Mesodermal cell (in vitro differentiated cells): ENCODE measurements around the gene MRPL17. TPM values are rescaled to one million over a fixed set of nuclear protein-coding genes. Genes with fewer than 3 reads are reported as not detected.
"Not testable (repeated sequence)": the region's sequence is repeated elsewhere in the genome, so short reads cannot be mapped to it uniquely, and the experiment has no call there.

ENCODE experiments used
- H3K27ac ChIP-seq: 2 replicates; pipeline ENCODE4 v1.7.0; 2013; ENCODE audit warnings: mild to moderate bottlenecking, low read depth, low read length, moderate library complexity; ENCODE audit not compliant: severe bottlenecking
- H3K36me3 ChIP-seq: 2 replicates; pipeline ENCODE4 v1.7.1; 2013; ENCODE audit warnings: mild to moderate bottlenecking, low read length, moderate library complexity; ENCODE audit not compliant: control insufficient read depth, insufficient read depth
- H3K4me1 ChIP-seq: one replicate; pipeline ENCODE4 v1.7.1; 2013; ENCODE audit warnings: mild to moderate bottlenecking, low read length; ENCODE audit not compliant: insufficient read depth, control insufficient read depth, poor library complexity, severe bottlenecking
- H3K4me3 ChIP-seq: 2 replicates; pipeline ENCODE4 v1.7.0; 2013; ENCODE audit warnings: low read length, control low read depth, mild to moderate bottlenecking; ENCODE audit not compliant: insufficient read depth, poor library complexity, severe bottlenecking; ENCODE audit errors: extremely low read depth
- H3K9me3 ChIP-seq: 2 replicates; pipeline ENCODE4 v1.7.1; 2013; ENCODE audit warnings: mild to moderate bottlenecking, low read length, moderate library complexity; ENCODE audit not compliant: control insufficient read depth
- WGBS, 2 experiments: methylation state at CpG; one replicate each; pipeline ENCODE4 v1.1.5; 2013; ENCODE audit warnings: missing lambda C conversion rate in 2 of 2; ENCODE audit not compliant: insufficient coverage in 2 of 2; 5-methylcytosine and 5-hydroxymethylcytosine counted together
- polyA plus RNA-seq, 2 experiments: library from polyadenylated mRNA; stranded (reverse); fragments of 50-300 nt; gene quantifications; one replicate each; pipeline ENCODE4 v1.2.3, GENCODE V29; 2013

MRPL17 gene
- 58.0 TPM for polyA plus RNA-seq (2013, experiment 1 of 2)
- polyA plus RNA-seq (2013, experiment 2 of 2): 48.8 TPM

DNA sequence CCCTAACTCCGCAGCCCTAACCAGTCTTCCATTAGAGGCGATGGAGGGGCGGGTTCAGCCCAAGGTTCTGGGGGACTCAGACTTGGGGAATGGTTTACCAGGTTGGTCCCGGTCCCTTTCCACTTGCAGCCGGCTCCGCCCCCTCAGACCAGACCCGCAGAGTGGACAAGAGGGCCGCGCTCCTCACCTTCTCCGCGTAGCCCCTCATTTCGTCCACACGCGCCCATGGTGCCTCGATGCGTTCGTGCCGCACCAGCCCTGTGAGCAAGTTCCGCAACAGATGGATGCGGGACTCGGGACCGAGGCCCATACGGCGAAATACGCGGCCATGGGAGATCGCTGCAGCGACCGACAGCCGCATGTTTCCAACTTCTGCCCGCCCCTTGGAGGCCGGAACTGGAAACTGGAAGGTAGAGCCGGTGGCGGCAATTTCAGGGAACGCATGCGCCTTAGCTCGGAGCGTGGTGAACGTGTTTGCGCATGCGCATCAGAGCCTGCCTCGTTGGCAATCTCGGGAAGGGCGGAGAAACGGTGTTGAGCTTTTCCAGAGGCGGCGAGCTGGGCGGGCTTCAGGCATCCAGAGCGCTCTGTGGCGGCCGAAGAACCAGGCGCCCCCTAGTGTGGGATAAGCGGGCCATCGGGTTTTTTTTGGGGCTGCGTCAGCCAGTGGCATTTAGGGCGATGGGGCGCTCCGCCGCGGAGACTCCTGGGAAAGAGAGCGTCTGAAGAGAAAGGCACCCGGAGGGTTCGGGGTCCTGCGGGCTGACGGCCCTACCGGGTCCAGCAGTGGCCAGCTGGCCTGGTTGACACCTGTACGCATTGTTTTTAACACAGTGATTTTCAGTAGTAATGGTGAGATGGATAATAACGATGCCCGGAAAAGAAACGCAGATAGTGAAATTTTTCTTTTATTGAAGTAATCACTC lies at the start of gene MRPL17:
TSS of gene MRPL17 (minus strand) at position 405 of the 926 bp plus-strand sequence. CDS start at position 361, 44 bp downstream.
- WGBS, 2 experiments: 1% methylated on average over 53 to 67 of the region's 70 CpGs

DNA sequence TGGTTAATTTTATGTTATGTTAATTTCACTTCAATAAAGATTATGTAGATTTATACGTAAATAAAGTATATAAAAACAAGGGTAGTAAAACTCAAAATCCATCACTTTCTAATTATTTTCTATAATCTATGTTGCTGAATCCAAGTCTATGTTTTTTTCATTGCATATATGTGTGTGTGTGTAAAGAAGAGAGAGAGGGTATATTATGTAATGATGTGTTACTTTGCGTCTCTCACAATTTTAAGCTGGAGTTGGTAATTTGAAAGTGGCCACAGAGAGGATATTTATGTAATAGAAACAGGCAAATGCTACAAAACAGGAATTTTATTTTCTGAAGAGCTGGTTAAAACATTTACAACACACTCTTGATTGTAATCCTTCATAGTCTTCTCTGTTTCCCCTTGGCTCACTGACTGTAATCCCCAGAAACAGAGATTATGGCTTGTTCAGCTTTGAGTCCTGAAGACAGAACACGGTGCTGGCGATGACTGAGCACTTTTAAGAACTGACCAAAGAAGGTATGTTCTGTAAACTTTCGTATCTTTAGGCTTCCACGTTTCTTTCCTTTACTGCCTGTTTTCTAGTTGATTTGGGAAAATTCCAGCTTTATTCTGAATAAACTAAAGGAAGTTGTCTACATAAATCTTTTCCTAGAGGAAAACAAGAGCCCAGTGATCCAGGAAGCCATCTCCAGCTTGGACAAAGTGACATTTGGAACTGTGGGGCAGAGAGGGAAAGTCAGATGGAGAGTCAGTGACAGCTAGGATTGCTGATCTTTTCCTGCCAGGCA lies 45.0 kb upstream of the MRPL17 start:
- Histone ChIP-seq H3K4me1 (peaks cover 2% of the 10 kb centered on the region), H3K4me3 (no peak overlapping the region), H3K36me3 (no peaks in the 10 kb centered on the region), H3K9me3 (no peaks in the 10 kb centered on the region), H3K27ac (peak overlapping the region; percentile 36)
- 81 to 100% methylated on average over 2 to 3 of the region's 6 CpGs for WGBS, 2 experiments

More for the DNA sequence above, at the start of gene MRPL17:
- H3K27ac ChIP-seq: peak within 1 kb of the TSS; percentile 88
- H3K4me3 ChIP-seq: peak within 1 kb of the TSS; percentile 83
- H3K4me1 ChIP-seq: peaks cover 9% of the 10 kb centered on the region
- no peaks in the 10 kb centered on the region for H3K9me3 ChIP-seq
- peaks cover 24% of the 10 kb centered on the region for H3K36me3 ChIP-seq

DNA sequence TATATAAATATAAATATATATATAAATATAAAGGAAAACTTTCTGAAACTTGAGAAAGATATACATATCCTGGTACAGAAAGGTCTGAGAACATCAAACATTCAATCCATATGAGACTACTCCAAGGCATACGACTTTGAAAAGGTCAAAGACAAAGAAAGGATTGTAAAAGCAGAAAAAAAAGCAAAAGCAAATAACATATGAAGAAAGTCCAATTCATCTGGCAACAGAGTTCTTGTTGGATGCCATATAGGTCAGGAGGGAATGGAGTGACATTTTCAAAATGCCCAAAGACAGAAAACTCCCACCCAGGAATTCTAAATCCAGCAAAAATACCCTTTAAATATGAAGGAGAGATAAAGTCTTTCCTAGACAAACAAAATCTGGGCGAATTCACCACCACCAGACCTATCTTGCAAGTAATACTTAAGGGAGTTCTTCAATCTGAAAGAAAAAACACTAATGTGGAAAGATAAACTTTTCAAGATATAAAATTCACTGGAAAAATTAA lies 42.3 kb upstream of the MRPL17 start:
- peaks cover 2% of the 10 kb centered on the region for H3K4me1 ChIP-seq
- H3K4me3 ChIP-seq: no peak overlapping the region
- H3K36me3 ChIP-seq: no peaks in the 10 kb centered on the region
- WGBS, 2 experiments: no CpG with 5 or more reads among the region's 2 CpGs
- H3K27ac ChIP-seq: no peak overlapping the region
- H3K9me3 ChIP-seq: no peaks in the 10 kb centered on the region

DNA sequence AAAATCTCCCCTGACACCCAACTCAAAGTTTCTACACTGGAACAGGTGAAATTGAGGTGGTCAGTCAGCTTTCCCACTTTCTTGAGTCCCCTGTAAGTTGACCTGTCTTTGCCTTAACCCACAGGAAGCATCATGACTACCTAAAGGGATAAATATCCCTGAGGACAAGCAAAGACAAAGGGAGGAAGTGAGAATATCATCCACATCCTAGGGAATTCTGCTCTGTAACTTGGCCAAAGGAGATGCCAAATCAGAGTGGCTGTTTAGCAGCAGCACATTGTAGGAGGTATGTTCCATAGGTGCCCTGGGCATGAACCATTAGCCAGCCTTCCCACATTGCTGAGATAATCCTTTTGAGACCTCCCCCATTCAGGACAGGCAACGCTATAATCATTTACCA lies 40.9 kb upstream of the MRPL17 start:
- H3K27ac ChIP-seq: no peak overlapping the region
- no peak overlapping the region for H3K4me3 ChIP-seq
- H3K9me3 ChIP-seq: no peaks in the 10 kb centered on the region
- no peaks in the 10 kb centered on the region for H3K36me3 ChIP-seq
- 100% methylated on average over 1 of the region's 1 CpG; no CpG with 5 or more reads in 1 of the 2 experiments for WGBS, 2 experiments
- peaks cover 2% of the 10 kb centered on the region for H3K4me1 ChIP-seq

DNA sequence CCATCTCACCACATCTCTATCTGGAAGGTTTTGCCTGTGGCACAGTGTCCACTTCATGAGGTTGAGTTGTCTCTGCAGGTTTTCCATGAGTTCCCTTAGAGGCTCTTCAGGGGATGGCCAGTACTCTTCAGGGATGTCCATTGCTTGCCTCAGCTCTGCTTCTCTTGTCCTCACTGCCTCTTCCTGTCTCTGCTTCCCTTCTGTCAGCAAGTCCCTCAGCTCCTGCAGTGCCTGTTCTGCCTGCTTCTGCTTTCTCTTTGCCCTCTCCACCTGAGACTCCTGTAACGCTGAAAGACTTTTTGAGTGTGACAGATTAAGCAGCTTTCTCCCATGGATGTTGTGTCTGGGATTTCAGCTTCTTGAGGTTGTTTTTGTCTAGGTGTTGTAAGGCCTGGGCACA lies 38.2 kb upstream of the MRPL17 start:
- no peaks in the 10 kb centered on the region for H3K36me3 ChIP-seq
- no peak overlapping the region for H3K4me3 ChIP-seq
- H3K4me1 ChIP-seq: no peaks in the 10 kb centered on the region
- H3K9me3 ChIP-seq: no peaks in the 10 kb centered on the region
- no peak overlapping the region for H3K27ac ChIP-seq
- WGBS, 2 experiments: no CpG with 5 or more reads among the region's 1 CpG

DNA sequence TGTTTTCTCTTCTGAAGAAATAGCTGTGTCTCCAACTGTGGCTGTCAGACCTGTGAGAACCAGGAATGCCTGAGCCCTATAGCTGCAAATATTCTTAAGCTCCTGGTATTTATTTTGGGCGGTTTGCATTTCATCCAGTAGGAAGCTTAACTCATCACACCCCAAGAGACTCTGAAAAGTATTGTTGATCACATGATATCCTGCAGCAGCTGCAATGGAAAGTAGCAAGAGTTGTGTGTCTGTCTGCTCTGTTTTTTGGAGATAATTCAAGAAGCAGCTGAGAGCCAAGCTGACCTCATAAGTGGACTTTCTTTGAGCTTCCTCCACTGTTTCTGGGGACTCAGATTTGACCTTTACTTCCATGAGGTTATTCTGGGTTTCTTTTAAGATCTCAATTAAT lies 36.4 kb upstream of the MRPL17 start:
- H3K4me3 ChIP-seq: no peak overlapping the region
- H3K9me3 ChIP-seq: no peaks in the 10 kb centered on the region
- H3K36me3 ChIP-seq: no peaks in the 10 kb centered on the region
- no peaks in the 10 kb centered on the region for H3K4me1 ChIP-seq
- no peak overlapping the region for H3K27ac ChIP-seq
- no CpG with 5 or more reads among the region's 1 CpG for WGBS, 2 experiments

DNA sequence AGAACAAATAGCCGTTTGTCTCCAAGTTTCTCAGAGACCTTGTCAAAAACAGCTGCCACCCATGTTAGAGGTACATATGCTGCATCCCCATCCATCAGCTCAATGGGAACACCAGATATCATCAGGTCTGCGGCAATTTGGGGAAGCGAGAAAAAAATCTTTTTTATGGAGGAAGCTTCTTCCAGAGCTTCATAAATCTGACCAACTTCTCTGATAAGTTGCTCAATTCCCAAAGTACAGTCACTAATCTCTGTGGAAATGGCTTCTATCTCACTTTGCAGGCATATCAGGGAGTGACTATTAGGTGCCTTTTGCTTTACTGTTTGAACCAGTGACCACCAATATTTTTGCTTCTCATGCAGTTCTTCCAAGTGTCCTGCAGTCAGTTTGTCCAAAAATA lies 34.3 kb upstream of the MRPL17 start:
- no peak overlapping the region for H3K4me3 ChIP-seq
- H3K4me1 ChIP-seq: no peaks in the 10 kb centered on the region
- H3K9me3 ChIP-seq: peaks cover 1% of the 10 kb centered on the region
- no peaks in the 10 kb centered on the region for H3K36me3 ChIP-seq
- WGBS, 2 experiments: 100% methylated on average over 1 to 3 of the region's 3 CpGs
- H3K27ac ChIP-seq: no peak overlapping the region

DNA sequence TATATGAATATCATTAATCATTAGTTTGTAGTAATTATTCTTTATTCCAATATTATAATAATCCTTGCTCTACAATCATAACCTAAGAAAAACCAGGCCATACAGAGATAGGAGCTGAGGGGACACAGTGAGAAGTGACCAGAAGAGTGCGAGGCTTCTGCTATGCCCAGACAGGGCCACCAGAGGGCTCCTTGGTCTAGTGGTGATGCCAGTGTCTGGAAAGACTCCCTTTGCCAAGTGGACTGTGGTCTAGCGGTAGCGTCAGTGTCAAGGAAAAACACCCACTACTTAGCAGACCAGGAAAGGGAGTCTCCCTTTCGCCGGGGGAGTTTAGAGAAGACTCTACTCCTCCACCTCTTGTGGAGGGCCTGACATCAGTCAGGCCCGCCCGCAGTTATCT lies 28.4 kb upstream of the MRPL17 start:
- H3K9me3 ChIP-seq, H3K4me3 ChIP-seq, H3K27ac ChIP-seq, H3K4me1 ChIP-seq, H3K36me3 ChIP-seq: not testable (repeated sequence)
- 100% methylated on average over 1 to 4 of the region's 7 CpGs for WGBS, 2 experiments

DNA sequence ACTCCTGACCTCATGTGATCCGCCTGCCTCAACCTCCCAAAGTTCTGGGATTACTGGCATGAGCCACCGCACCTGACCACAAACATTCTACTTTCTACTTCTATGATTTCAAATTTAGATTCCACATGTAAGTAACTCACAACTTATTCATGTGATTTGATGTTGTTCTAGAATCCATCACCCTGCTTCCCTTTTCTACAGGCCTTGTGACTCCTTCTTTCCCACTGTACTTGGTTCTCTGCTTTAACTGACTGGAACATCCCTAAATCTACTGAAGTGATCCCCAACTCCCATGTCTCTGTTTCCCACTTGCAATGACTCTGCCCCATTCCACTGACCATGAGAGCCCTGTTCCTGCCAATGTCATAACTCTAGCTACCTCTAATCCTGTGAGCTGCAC lies 25.7 kb upstream of the MRPL17 start:
- no peaks in the 10 kb centered on the region for H3K36me3 ChIP-seq
- H3K4me3 ChIP-seq: no peak overlapping the region
- no peaks in the 10 kb centered on the region for H3K4me1 ChIP-seq
- 80% methylated on average over 1 of the region's 2 CpGs; no CpG with 5 or more reads in 1 of the 2 experiments for WGBS, 2 experiments
- peaks cover 7% of the 10 kb centered on the region for H3K9me3 ChIP-seq
- no peak overlapping the region for H3K27ac ChIP-seq

DNA sequence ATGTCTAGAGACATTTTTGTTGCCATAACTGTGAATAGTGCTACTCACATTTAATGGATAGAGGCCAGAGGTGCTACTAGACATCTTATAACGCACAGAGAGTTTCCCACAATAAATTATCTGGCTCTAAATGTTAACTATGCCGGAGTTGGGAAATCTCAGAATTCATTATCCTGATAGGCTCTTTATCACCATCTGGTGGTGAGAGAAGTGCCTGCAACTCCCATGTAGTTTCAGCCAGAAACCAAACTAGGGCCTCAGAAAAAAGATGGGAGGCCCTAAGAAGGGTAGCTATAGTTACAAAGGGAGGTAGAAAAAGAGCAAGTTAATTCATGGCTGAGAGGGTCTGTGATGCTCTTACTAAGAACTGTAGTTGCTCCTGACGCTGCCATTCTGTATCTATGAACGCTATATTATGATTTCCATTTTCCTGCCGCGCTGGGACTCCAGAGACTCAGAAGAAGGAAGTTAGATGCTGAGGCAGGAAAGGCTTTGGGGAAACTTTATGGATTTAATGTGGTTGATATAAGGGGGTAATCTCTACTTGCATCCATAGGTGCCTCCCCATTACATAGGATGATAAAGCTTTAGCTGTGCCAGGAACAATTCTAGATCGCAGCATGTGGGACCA lies 22.9 kb upstream of the MRPL17 start:
- Histone ChIP-seq H3K27ac (no peak overlapping the region), H3K36me3 (no peaks in the 10 kb centered on the region), H3K4me3 (no peak overlapping the region), H3K4me1 (no peaks in the 10 kb centered on the region), H3K9me3 (no peaks in the 10 kb centered on the region)
- WGBS, 2 experiments: 0 to 44% methylated on average over 1 to 5 of the region's 7 CpGs
